ENCODE data around the gene FAM170B. TPM values are rescaled to one million over a fixed set of nuclear protein-coding genes. Genes with fewer than 3 reads are reported as not detected.

The FAM170B gene
- total RNA-seq, 6 donors from 2014 or later = 0.24 TPM; not detected in 5

DNA sequence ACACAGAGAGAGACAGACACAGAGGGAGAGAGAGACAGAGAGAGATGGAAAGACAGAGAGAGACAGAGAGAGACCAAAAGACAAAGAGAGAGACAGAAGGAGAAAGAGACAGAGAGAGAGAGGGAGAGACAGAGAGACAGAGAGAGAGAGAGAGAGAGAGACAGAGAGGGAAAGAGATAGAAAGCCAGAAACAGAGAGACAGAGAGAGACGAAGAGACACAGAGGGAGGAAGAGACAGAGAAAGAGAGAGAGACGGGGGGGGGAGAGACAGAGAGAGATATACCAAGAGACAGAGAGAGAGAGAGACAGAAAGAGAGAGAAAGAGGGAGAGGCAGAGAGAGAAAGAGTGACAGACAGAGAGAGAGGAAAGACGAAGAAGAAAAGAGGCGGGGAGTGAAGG is 28.7 kb downstream of the FAM170B start:
- DNase-seq (no peak), ATAC-seq (ENCODE audit: low FRiP score in 2 of 2) (no peak)
- Histone ChIP-seq H3K27me3 (no peaks in the 10 kb centered on the region), H3K4me1 (peaks cover 3 to 24% (median 17%) of the 10 kb centered on the region in 4 donors), H3K4me3 (no peak overlapping the region), H3K36me3 (no peaks in the 10 kb centered on the region), H3K9me3 (no peaks in the 10 kb centered on the region), H3K27ac (no peak overlapping the region)
- 84 to 93% methylated on average over 4 of the region's 4 CpGs for WGBS, 2 donors
- no peak for TF ChIP-seq POLR2A (IDR thresholded peaks at IDR 0.05)
- TF ChIP-seq EP300 (IDR thresholded peaks at IDR 0.05) = no peak
- TF ChIP-seq, protein P1, sequence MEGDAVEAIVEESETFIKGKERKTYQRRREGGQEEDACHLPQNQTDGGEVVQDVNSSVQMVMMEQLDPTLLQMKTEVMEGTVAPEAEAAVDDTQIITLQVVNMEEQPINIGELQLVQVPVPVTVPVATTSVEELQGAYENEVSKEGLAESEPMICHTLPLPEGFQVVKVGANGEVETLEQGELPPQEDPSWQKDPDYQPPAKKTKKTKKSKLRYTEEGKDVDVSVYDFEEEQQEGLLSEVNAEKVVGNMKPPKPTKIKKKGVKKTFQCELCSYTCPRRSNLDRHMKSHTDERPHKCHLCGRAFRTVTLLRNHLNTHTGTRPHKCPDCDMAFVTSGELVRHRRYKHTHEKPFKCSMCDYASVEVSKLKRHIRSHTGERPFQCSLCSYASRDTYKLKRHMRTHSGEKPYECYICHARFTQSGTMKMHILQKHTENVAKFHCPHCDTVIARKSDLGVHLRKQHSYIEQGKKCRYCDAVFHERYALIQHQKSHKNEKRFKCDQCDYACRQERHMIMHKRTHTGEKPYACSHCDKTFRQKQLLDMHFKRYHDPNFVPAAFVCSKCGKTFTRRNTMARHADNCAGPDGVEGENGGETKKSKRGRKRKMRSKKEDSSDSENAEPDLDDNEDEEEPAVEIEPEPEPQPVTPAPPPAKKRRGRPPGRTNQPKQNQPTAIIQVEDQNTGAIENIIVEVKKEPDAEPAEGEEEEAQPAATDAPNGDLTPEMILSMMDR (IDR thresholded peaks at IDR 0.05) = no peak
- TF ChIP-seq POLR2AphosphoS5 (IDR thresholded peaks at IDR 0.05) = no peak

DNA sequence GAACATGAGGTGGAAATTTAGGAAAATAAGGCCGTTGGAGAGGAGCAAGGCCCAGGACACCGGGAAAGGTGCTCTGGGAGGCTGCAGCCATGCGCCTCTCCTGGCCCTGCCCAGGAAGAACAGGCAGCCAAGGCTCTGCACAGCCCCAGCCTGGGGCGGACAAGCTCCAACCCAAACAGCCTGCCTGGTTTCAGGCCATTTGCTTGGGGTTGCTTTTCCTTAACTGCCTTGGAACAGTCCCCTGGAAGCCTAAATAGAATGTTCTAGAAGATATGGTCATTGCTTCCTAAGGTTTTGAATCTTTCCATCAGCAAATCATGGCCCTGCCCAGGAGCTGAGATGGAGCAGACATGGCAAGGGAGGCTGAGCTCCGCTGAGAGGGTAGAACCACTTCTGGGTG is 29.5 kb downstream of the FAM170B start:
- H3K4me1 ChIP-seq = peaks cover 3 to 24% (median 15%) of the 10 kb centered on the region in 4 donors
- H3K9me3 ChIP-seq = no peaks in the 10 kb centered on the region
- TF ChIP-seq POLR2AphosphoS5 (IDR thresholded peaks at IDR 0.05) = no peak
- TF ChIP-seq EP300 (IDR thresholded peaks at IDR 0.05) = no peak
- no peak for TF ChIP-seq POLR2A (IDR thresholded peaks at IDR 0.05)
- TF ChIP-seq, protein P1 (IDR thresholded peaks at IDR 0.05) = no peak
- no peak overlapping the region for H3K4me3 ChIP-seq
- WGBS, 2 donors = 73 to 75% methylated on average over 5 of the region's 5 CpGs
- ATAC-seq (ENCODE audit: low FRiP score in 2 of 2) (no peak), DNase-seq (no peak)
- no peaks in the 10 kb centered on the region for H3K36me3 ChIP-seq
- H3K27me3 ChIP-seq = no peaks in the 10 kb centered on the region
- no peak overlapping the region for H3K27ac ChIP-seq

DNA sequence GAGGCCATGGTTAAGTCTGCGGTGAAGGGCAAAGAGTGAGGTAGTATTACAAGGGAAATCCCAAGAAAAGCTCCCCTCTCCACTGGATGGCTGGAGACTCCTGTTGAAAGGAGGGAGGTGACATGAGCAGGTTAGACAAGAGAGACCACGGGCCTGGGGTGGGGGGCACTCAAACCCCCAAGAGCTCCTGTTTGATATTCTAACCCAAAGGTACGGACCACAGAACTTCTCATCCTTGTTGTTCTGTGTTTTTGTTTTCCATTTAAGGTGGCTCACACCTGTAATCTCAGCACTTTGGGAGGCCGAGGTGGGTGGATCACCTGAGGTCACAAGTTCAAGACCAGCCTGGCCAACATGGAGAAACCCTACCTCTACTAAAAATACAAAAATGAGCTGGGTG is 30.1 kb downstream of the FAM170B start:
- H3K27me3 ChIP-seq = no peaks in the 10 kb centered on the region
- TF ChIP-seq, protein P1 (IDR thresholded peaks at IDR 0.05) = no peak
- TF ChIP-seq POLR2AphosphoS5 (IDR thresholded peaks at IDR 0.05) = no peak
- no peak for TF ChIP-seq POLR2A (IDR thresholded peaks at IDR 0.05)
- H3K27ac ChIP-seq = no peak overlapping the region
- DNase-seq (no peak), ATAC-seq (ENCODE audit: low FRiP score in 2 of 2) (no peak)
- peaks cover 3 to 20% (median 14%) of the 10 kb centered on the region in 4 donors for H3K4me1 ChIP-seq
- no peaks in the 10 kb centered on the region for H3K9me3 ChIP-seq
- H3K4me3 ChIP-seq = no peak overlapping the region
- no peaks in the 10 kb centered on the region for H3K36me3 ChIP-seq
- 81 to 87% methylated on average over 4 of the region's 4 CpGs for WGBS, 2 donors

DNA sequence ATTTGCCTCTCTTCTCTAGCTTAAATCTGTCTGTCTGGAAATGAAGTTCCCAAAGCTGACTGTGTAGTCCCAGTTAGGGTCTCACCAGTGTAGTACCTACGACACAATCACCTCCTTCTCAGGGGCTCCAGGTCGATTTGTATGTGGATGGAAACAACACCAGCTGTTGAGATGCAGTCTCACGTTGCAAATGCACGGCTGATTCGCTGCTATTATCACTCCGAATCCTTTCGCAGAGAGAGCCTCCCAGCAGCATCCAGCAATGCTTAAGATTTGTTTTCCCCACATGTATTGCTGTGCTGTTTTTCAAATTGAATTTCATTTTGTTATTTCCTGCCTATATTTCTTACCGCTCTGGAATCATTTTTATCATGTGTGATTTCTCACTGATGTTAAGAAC is 34.8 kb downstream of the FAM170B start:
- no peaks in the 10 kb centered on the region for H3K36me3 ChIP-seq
- H3K4me3 ChIP-seq = no peak overlapping the region
- no peak for DNase-seq
- TF ChIP-seq, protein P1 (IDR thresholded peaks at IDR 0.05) = no peak
- TF ChIP-seq POLR2A (IDR thresholded peaks at IDR 0.05) (no peak), POLR2AphosphoS5 (IDR thresholded peaks at IDR 0.05) (no peak), EP300 (IDR thresholded peaks at IDR 0.05) (no peak)
- no peak for ATAC-seq (ENCODE audit: low FRiP score in 2 of 2)
- no peaks in the 10 kb centered on the region for H3K4me1 ChIP-seq
- no peak overlapping the region for H3K27ac ChIP-seq
- no peaks in the 10 kb centered on the region for H3K27me3 ChIP-seq
- H3K9me3 ChIP-seq = no peaks in the 10 kb centered on the region
- WGBS, 2 donors = 78 to 93% methylated on average over 8 of the region's 8 CpGs

DNA sequence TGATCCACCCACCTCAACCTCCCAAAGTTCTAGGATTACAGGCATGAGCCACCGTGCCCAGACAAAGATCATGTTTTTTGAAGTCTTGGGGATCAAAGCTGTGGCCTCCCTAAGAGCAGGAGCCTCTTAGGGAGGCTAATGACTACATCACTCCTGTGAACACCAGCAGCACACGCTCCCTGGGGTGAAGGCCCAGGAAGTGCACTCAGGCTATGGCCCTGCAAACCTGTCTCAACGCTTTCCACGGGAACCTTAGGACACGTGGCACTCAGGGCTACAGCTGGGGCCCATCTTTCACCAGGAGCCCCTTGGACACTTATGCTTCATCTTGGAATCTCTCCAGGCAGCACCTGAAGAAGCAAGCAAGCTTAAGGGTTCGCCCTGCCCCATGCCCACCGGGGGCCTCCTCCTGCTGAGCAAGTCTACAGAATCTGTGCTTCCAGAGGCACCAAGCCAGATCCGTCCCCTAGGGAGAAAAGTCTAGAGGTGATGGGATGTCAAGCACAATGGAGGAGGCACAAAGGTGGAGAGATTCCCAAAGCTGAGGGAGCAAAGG is 36.9 kb downstream of the FAM170B start:
- H3K4me1 ChIP-seq = no peaks in the 10 kb centered on the region
- no peak overlapping the region for H3K27ac ChIP-seq
- DNase-seq (no peak), ATAC-seq (ENCODE audit: low FRiP score in 2 of 2) (no peak)
- no peak overlapping the region for H3K4me3 ChIP-seq
- H3K27me3 ChIP-seq = no peaks in the 10 kb centered on the region
- WGBS, 2 donors = 89 to 96% methylated on average over 8 of the region's 8 CpGs
- no peaks in the 10 kb centered on the region for H3K36me3 ChIP-seq
- no peaks in the 10 kb centered on the region for H3K9me3 ChIP-seq
- TF ChIP-seq, protein P1 (IDR thresholded peaks at IDR 0.05) = no peak
- TF ChIP-seq POLR2AphosphoS5 (IDR thresholded peaks at IDR 0.05) = no peak
- TF ChIP-seq EP300 (IDR thresholded peaks at IDR 0.05) = no peak
- no peak for TF ChIP-seq POLR2A (IDR thresholded peaks at IDR 0.05)
